SK-N-SH (cell line): ENCODE results near the gene SCN8A. TPM values are rescaled to one million over a fixed set of nuclear protein-coding genes. Genes with fewer than 3 reads are reported as not detected.

Experiments used
- CTCF ChIA-PET: fragments of 300-600, 350-600 bp; formaldehyde crosslinking; extraction: SDS; loops from one replicate; lab custom pipeline; 2021; lab: Yijun Ruan, JAX
- POLR2A ChIA-PET: fragments of 350-600 bp; sonication (Branson Sonifier 250); formaldehyde crosslinking; extraction: SDS; loops from one replicate; lab custom pipeline; 2020; ENCODE audit warnings: antibody characterized with exemption, inconsistent platforms; lab: Yijun Ruan, JAX
- DNase-seq: peaks from one replicate; pipeline ENCODE4 v3.0.0; 2012
- H2AFZ ChIP-seq: fragments of 200-600 bp; sonication (generic); 2 replicates; pipeline ENCODE4 v1.8.1; 2016; ENCODE audit warnings: antibody characterized with exemption, mild to moderate bottlenecking, low read depth
- H3F3A ChIP-seq: fragments of 200-600 bp; sonication (generic); replicated peaks from 2 replicates; pipeline ENCODE3; 2016; ENCODE audit warnings: antibody characterized with exemption, mild to moderate bottlenecking; ENCODE audit not compliant: insufficient read depth
- H3K27ac ChIP-seq, 2 experiments: fragments of 200-500 bp in 1 of 2; fragments of 200-600 bp in 1 of 2; sonication (Bioruptor generic) in 1 of 2; sonication (generic), shearing (Covaris generic) in 1 of 2; 2 replicates each; pipeline versions ENCODE4 v1.5.1 to v1.6.1; 2014 to 2016; ENCODE audit warnings: low read depth in 2 of 2, inconsistent platforms in 1 of 2, low read length in 1 of 2, mild to moderate bottlenecking in 1 of 2, mixed read lengths in 1 of 2
- H3K27me3 ChIP-seq: fragments of 200-600 bp; sonication (generic), shearing (Covaris generic); 2 replicates; pipeline ENCODE4 v1.6.1; 2016; ENCODE audit warnings: mixed run types; ENCODE audit not compliant: insufficient read depth
- H3K36me3 ChIP-seq, 2 experiments: fragments of 200-500 bp in 1 of 2; fragments of 200-600 bp in 1 of 2; sonication (Bioruptor generic) in 1 of 2; sonication (generic) in 1 of 2; replicated peaks in 1 of 2; 2 replicates each; pipeline versions ENCODE3 to v1.5.1; 2014 to 2016; ENCODE audit warnings: low read length in 1 of 2, mild to moderate bottlenecking in 1 of 2; ENCODE audit not compliant: insufficient read depth in 2 of 2, control insufficient read depth in 1 of 2
- H3K4me1 ChIP-seq, 2 experiments: fragments of 200-500 bp in 1 of 2; fragments of 200-600 bp in 1 of 2; sonication (Bioruptor generic) in 1 of 2; sonication (generic), shearing (Covaris generic) in 1 of 2; 2 replicates each; pipeline versions ENCODE4 v1.5.1 to v1.6.1; 2014 to 2016; ENCODE audit warnings: low read depth in 1 of 2, low read length in 1 of 2, mixed run types in 1 of 2; ENCODE audit not compliant: insufficient read depth in 2 of 2, control insufficient read depth in 1 of 2
- H3K4me2 ChIP-seq: fragments of 200-600 bp; sonication (generic), shearing (Covaris generic); 2 replicates; pipeline ENCODE4 v1.6.1; 2017; ENCODE audit warnings: mixed run types
- H3K4me3 ChIP-seq, 2 experiments: fragments of 200-500 bp in 1 of 2; fragments of 200-600 bp in 1 of 2; sonication (Bioruptor generic) in 1 of 2; sonication (generic), shearing (Covaris generic) in 1 of 2; 2 replicates each; pipeline versions ENCODE4 v1.5.1 to v1.8.1; 2014 to 2016; ENCODE audit warnings: low read depth in 2 of 2, inconsistent platforms in 1 of 2, low read length in 1 of 2, mild to moderate bottlenecking in 1 of 2, mixed read lengths in 1 of 2, moderate library complexity in 1 of 2
- H3K79me2 ChIP-seq: fragments of 200-600 bp; sonication (generic); 2 replicates; pipeline ENCODE4 v1.8.1; 2017; ENCODE audit warnings: mild to moderate bottlenecking; ENCODE audit not compliant: insufficient read depth
- H3K9ac ChIP-seq: fragments of 200-600 bp; sonication (generic); 2 replicates; pipeline ENCODE4 v1.6.1; 2017; ENCODE audit warnings: mixed run types
- H3K9me2 ChIP-seq: fragments of 200-600 bp; sonication (generic); 2 replicates; pipeline ENCODE4 v1.6.1; 2017; ENCODE audit warnings: mixed run types
- H3K9me3 ChIP-seq: fragments of 200-600 bp; sonication (generic); 2 replicates; pipeline ENCODE4 v1.6.1; 2017; ENCODE audit warnings: mixed run types, mild to moderate bottlenecking, moderate library complexity
- H4K20me1 ChIP-seq: fragments of 200-600 bp; sonication (generic); 2 replicates; pipeline ENCODE4 v1.6.1; 2017; ENCODE audit warnings: mild to moderate bottlenecking, mixed run types; ENCODE audit not compliant: insufficient read depth
- CHD2 ChIP-seq: fragments of 150-350 bp; IDR thresholded peaks from 2 replicates; pipeline ENCODE4 v1.6.1; 2018; ENCODE audit warnings: low read length; ENCODE audit not compliant: partially characterized antibody
- EZH2phosphoT487 ChIP-seq: fragments of 200-600 bp; sonication (generic); IDR thresholded peaks from 2 replicates; pipeline ENCODE4 v1.6.1; 2017; ENCODE audit warnings: low read depth, mixed run types, mild to moderate bottlenecking, antibody characterized with exemption, moderate library complexity, borderline replicate concordance
- FOXJ3 ChIP-seq: sonication (generic); formaldehyde crosslinking; IDR thresholded peaks from 2 replicates; pipeline ENCODE4 v1.5.1; 2020; ENCODE audit warnings: mild to moderate bottlenecking, missing genetic modification reagents
- FOXM1 ChIP-seq: IDR thresholded peaks from 2 replicates; pipeline ENCODE4 v1.4.0; 2012; ENCODE audit warnings: low read depth, mild to moderate bottlenecking
- JUND ChIP-seq: IDR thresholded peaks from 2 replicates; pipeline ENCODE4 v1.4.0; 2012
- NRF1 ChIP-seq: IDR thresholded peaks from 2 replicates; pipeline ENCODE4 v1.6.1; 2012; ENCODE audit warnings: low read depth, mild to moderate bottlenecking, low read length
- POLR2AphosphoS5 ChIP-seq: IDR thresholded peaks from 2 replicates; pipeline ENCODE4 v1.6.1; 2012; ENCODE audit warnings: low read depth, low read length
- RCOR1 ChIP-seq: fragments of 150-350 bp; IDR thresholded peaks from 2 replicates; pipeline ENCODE4 v1.6.1; 2017; ENCODE audit warnings: antibody characterized with exemption, low read length
- RXRA ChIP-seq: IDR thresholded peaks from 2 replicates; pipeline ENCODE4 v1.4.0; 2012; ENCODE audit warnings: low read depth, mild to moderate bottlenecking, borderline replicate concordance
- SMC3 ChIP-seq: IDR thresholded peaks from 2 replicates; pipeline ENCODE4 v1.6.1; 2012; ENCODE audit warnings: low read depth, low read length, improper control_type of control experiment
- TAF1 ChIP-seq: IDR thresholded peaks from 2 replicates; pipeline ENCODE4 v1.6.1; 2012; ENCODE audit warnings: low read depth, mild to moderate bottlenecking, low read length, moderate library complexity, borderline replicate concordance
- TCF12 ChIP-seq: IDR thresholded peaks from 2 replicates; pipeline ENCODE4 v1.4.0; 2012
- TEAD4 ChIP-seq: IDR thresholded peaks from 2 replicates; pipeline ENCODE4 v1.4.0; 2012; ENCODE audit warnings: mild to moderate bottlenecking, borderline replicate concordance; ENCODE audit not compliant: insufficient read depth
- YY1 ChIP-seq: IDR thresholded peaks from 2 replicates; pipeline ENCODE4 v1.4.0; 2012; ENCODE audit warnings: low read depth, mild to moderate bottlenecking
- WGBS: methylation state at CpG from one replicate; pipeline ENCODE4 v1.1.6; 2017; ENCODE audit warnings: low lambda C conversion rate; 5-methylcytosine and 5-hydroxymethylcytosine counted together
- polyA plus RNA-seq, 3 experiments: library from polyadenylated mRNA; depleted of rRNA; stranded (reverse); fragments of >200 nt; gene quantifications; 2 replicates each; pipeline ENCODE4 v1.2.3, GENCODE V29; 2012
- TF ChIP-seq, protein P1 (sequence below): IDR thresholded peaks from 2 replicates; pipeline ENCODE4 v1.4.0; 2012; ENCODE audit warnings: low read depth
- TF ChIP-seq, protein P2 (sequence below): IDR thresholded peaks from 2 replicates; pipeline ENCODE4 v1.4.0; 2012; ENCODE audit warnings: low read depth, borderline replicate concordance
- TF ChIP-seq, protein P3 (sequence below): IDR thresholded peaks from 2 replicates; pipeline ENCODE4; 2012
- TF ChIP-seq, protein P4 (sequence below): IDR thresholded peaks from 2 replicates; pipeline ENCODE4 v1.6.1; 2012; ENCODE audit warnings: mild to moderate bottlenecking, low read depth, low read length, moderate library complexity

Gene SCN8A
- polyA plus RNA-seq, 1 of the 3 experiments (the other 2 are of a cell fraction): 7.1 TPM

DNA sequence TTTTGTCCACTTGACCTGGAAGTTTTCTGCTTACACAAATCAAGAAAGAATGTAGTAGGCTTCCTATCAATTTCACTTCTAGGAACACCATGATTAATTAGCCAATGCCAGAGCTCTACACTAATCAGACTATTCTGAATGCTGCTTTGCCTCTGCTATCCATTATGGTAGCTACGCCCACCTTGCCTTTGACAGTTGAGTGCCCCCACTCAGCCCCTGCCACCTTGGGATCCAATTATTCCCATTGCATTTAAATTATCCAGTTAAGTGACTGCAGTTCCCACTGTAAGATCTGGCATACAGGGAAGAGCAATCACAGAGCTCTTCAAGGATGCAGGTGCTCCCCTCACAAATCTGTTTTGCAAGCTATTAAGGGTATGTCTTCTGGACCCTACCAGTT, 210.0 kb downstream of the SCN8A start:
- Histone ChIP-seq H3K4me2 (no peak overlapping the region), H2AFZ (no peak overlapping the region), H3K4me1 (no peaks in the 10 kb centered on the region), H3K9me2 (no peaks in the 10 kb centered on the region), H3K9ac (no peak overlapping the region), H3K36me3 (peaks cover 6 to 18% of the 10 kb centered on the region in 2 experiments), H3K9me3 (no peaks in the 10 kb centered on the region), H4K20me1 (no peaks in the 10 kb centered on the region), H3F3A (no peaks in the 10 kb centered on the region), H3K4me3 (no peak overlapping the region), H3K27me3 (no peaks in the 10 kb centered on the region), H3K79me2 (no peaks in the 10 kb centered on the region), H3K27ac (no peak overlapping the region)
- DNase-seq: no peak
- ChIA-PET CTCF (interaction anchor here (2.9 kb wide), 1 partner anchor 13 kb away, joined by 9 read pairs; a partner anchor contains a TSS), POLR2A (no interaction called here)
- 95% methylated on average over 1 of the region's 1 CpG for WGBS
- TF ChIP-seq CHD2 (no peak), POLR2AphosphoS5 (no peak), EZH2phosphoT487 (no peak), YY1 (no peak), JUND (no peak), FOXJ3 (CRISPR knock-in tag) (no peak), FOXM1 (no peak), TEAD4 (no peak)
- TF ChIP-seq, protein P1, sequence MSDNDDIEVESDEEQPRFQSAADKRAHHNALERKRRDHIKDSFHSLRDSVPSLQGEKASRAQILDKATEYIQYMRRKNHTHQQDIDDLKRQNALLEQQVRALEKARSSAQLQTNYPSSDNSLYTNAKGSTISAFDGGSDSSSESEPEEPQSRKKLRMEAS: no peak
- TF ChIP-seq, protein P2, sequence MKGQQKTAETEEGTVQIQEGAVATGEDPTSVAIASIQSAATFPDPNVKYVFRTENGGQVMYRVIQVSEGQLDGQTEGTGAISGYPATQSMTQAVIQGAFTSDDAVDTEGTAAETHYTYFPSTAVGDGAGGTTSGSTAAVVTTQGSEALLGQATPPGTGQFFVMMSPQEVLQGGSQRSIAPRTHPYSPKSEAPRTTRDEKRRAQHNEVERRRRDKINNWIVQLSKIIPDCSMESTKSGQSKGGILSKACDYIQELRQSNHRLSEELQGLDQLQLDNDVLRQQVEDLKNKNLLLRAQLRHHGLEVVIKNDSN: no peak
- TF ChIP-seq, protein P3, sequence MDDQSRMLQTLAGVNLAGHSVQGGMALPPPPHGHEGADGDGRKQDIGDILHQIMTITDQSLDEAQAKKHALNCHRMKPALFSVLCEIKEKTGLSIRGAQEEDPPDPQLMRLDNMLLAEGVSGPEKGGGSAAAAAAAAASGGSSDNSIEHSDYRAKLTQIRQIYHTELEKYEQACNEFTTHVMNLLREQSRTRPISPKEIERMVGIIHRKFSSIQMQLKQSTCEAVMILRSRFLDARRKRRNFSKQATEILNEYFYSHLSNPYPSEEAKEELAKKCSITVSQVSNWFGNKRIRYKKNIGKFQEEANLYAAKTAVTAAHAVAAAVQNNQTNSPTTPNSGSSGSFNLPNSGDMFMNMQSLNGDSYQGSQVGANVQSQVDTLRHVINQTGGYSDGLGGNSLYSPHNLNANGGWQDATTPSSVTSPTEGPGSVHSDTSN: no peak
- TF ChIP-seq, protein P4, sequence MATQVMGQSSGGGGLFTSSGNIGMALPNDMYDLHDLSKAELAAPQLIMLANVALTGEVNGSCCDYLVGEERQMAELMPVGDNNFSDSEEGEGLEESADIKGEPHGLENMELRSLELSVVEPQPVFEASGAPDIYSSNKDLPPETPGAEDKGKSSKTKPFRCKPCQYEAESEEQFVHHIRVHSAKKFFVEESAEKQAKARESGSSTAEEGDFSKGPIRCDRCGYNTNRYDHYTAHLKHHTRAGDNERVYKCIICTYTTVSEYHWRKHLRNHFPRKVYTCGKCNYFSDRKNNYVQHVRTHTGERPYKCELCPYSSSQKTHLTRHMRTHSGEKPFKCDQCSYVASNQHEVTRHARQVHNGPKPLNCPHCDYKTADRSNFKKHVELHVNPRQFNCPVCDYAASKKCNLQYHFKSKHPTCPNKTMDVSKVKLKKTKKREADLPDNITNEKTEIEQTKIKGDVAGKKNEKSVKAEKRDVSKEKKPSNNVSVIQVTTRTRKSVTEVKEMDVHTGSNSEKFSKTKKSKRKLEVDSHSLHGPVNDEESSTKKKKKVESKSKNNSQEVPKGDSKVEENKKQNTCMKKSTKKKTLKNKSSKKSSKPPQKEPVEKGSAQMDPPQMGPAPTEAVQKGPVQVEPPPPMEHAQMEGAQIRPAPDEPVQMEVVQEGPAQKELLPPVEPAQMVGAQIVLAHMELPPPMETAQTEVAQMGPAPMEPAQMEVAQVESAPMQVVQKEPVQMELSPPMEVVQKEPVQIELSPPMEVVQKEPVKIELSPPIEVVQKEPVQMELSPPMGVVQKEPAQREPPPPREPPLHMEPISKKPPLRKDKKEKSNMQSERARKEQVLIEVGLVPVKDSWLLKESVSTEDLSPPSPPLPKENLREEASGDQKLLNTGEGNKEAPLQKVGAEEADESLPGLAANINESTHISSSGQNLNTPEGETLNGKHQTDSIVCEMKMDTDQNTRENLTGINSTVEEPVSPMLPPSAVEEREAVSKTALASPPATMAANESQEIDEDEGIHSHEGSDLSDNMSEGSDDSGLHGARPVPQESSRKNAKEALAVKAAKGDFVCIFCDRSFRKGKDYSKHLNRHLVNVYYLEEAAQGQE: no peak
- TF ChIP-seq, all 33 proteins: peak for 0

DNA sequence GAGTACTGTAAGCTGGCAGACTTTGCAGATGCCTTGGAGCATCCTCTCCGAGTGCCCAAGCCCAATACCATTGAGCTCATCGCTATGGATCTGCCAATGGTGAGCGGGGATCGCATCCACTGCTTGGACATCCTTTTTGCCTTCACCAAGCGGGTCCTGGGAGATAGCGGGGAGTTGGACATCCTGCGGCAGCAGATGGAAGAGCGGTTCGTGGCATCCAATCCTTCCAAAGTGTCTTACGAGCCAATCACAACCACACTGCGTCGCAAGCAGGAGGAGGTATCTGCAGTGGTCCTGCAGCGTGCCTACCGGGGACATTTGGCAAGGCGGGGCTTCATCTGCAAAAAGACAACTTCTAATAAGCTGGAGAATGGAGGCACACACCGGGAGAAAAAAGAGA, 215.9 kb downstream of the SCN8A start:
- CTCF ChIA-PET: interaction anchor here (0.9 to 1.2 kb wide), 2 partner anchors 9 to 14 kb away, joined by 3 read pairs; no protein-coding TSS in a partner anchor
- H3K9me3 ChIP-seq: no peaks in the 10 kb centered on the region
- no peak for TF ChIP-seq TEAD4
- no peak for TF ChIP-seq RXRA
- no peak for TF ChIP-seq NRF1
- TF ChIP-seq TCF12: no peak
- no peak for TF ChIP-seq JUND
- TF ChIP-seq, protein P1: no peak
- TF ChIP-seq FOXJ3 (CRISPR knock-in tag): no peak
- no peak for TF ChIP-seq TAF1
- no peak for TF ChIP-seq RCOR1
- no peak for TF ChIP-seq EZH2phosphoT487
- TF ChIP-seq, protein P4: no peak
- TF ChIP-seq SMC3: no peak

More for the DNA sequence above, 215.9 kb downstream of the SCN8A start:
- no peaks in the 10 kb centered on the region for H3K27me3 ChIP-seq
- H3K4me3 ChIP-seq: no peak overlapping the region
- no peaks in the 10 kb centered on the region for H3K79me2 ChIP-seq
- H3K4me1 ChIP-seq: no peaks in the 10 kb centered on the region
- no peak overlapping the region for H3K27ac ChIP-seq
- POLR2A ChIA-PET: no interaction called here
- no peaks in the 10 kb centered on the region for H3K9me2 ChIP-seq
- H3F3A ChIP-seq: peaks cover 11% of the 10 kb centered on the region
- no peak overlapping the region for H3K4me2 ChIP-seq
- peaks cover 8 to 21% of the 10 kb centered on the region in 2 experiments for H3K36me3 ChIP-seq
- DNase-seq: no peak
- H4K20me1 ChIP-seq: no peaks in the 10 kb centered on the region
- H2AFZ ChIP-seq: no peak overlapping the region
- no peak overlapping the region for H3K9ac ChIP-seq
- WGBS: 94% methylated on average over 16 of the region's 16 CpGs
